ENCODE measurements around the gene KCNMA1.

GRCh38 chr10:77099136-77099535, 538.5 kb downstream of the KCNMA1 start:
- TF ChIP-seq, protein P1, sequence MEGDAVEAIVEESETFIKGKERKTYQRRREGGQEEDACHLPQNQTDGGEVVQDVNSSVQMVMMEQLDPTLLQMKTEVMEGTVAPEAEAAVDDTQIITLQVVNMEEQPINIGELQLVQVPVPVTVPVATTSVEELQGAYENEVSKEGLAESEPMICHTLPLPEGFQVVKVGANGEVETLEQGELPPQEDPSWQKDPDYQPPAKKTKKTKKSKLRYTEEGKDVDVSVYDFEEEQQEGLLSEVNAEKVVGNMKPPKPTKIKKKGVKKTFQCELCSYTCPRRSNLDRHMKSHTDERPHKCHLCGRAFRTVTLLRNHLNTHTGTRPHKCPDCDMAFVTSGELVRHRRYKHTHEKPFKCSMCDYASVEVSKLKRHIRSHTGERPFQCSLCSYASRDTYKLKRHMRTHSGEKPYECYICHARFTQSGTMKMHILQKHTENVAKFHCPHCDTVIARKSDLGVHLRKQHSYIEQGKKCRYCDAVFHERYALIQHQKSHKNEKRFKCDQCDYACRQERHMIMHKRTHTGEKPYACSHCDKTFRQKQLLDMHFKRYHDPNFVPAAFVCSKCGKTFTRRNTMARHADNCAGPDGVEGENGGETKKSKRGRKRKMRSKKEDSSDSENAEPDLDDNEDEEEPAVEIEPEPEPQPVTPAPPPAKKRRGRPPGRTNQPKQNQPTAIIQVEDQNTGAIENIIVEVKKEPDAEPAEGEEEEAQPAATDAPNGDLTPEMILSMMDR (IDR thresholded peaks at IDR 0.05) = no peak
- TF ChIP-seq POLR2A (IDR thresholded peaks at IDR 0.05) (no peak), POLR2AphosphoS5 (IDR thresholded peaks at IDR 0.05) (no peak)
